Measurements from ENCODE around the gene CHCHD5. TPM values are rescaled to one million over a fixed set of nuclear protein-coding genes. Genes with fewer than 3 reads are reported as not detected.

Gene CHCHD5
- total and polyA plus RNA-seq, 2 donors from 2014 or later = 39.6 to 104 TPM

GRCh38 chr2:112542123-112542983 is 42.1 kb upstream of the CHCHD5 start, which contains the start of gene POLR1B:
Gene POLR1B (plus strand): TSS chr2:112542465. CDS start chr2:112542495, 30 bp downstream.
- DNase-seq (peak; percentile 91 to 96 (median 94)), FAIRE-seq (no peak)
- H3K9me3 ChIP-seq (ENCODE audit: control insufficient read depth in 2 of 3, insufficient read depth in 1 of 3, low read length in 3 of 3) = no peaks in the 10 kb centered on the region
- peak within 1 kb of the TSS; percentile 53 to 85 (median 75) for H3K9ac ChIP-seq (ENCODE audit: low read length in 3 of 3)
- TF ChIP-seq CTCF (IDR thresholded peaks at IDR 0.05; ENCODE audit: borderline replicate concordance, extremely low read depth, insufficient read depth) = no peak
- H3K36me3 ChIP-seq (ENCODE audit: control insufficient read depth in 2 of 3, insufficient read depth in 3 of 3, low read length in 3 of 3) = peaks cover 0 to 2% (median under 1%) of the 10 kb centered on the region in 3 donors
- peaks cover 0 to 5% (median 2%) of the 10 kb centered on the region in 3 donors for H3K4me1 ChIP-seq (ENCODE audit: control insufficient read depth in 2 of 3, insufficient read depth in 2 of 3, low read depth in 1 of 3, low read length in 3 of 3)
- no peaks in the 10 kb centered on the region for H3K27me3 ChIP-seq (ENCODE audit: control insufficient read depth, insufficient read depth, low read length)
- intact Hi-C loops (cut with DNase I) = no loop called here
- peak within 1 kb of the TSS; percentile 90 to 95 for H3K27ac ChIP-seq (ENCODE audit: low read depth in 2 of 2, low read length in 2 of 2)
- peak within 1 kb of the TSS; percentile 74 to 95 (median 90) for H3K4me3 ChIP-seq (ENCODE audit: low read length in 3 of 3)

DNA sequence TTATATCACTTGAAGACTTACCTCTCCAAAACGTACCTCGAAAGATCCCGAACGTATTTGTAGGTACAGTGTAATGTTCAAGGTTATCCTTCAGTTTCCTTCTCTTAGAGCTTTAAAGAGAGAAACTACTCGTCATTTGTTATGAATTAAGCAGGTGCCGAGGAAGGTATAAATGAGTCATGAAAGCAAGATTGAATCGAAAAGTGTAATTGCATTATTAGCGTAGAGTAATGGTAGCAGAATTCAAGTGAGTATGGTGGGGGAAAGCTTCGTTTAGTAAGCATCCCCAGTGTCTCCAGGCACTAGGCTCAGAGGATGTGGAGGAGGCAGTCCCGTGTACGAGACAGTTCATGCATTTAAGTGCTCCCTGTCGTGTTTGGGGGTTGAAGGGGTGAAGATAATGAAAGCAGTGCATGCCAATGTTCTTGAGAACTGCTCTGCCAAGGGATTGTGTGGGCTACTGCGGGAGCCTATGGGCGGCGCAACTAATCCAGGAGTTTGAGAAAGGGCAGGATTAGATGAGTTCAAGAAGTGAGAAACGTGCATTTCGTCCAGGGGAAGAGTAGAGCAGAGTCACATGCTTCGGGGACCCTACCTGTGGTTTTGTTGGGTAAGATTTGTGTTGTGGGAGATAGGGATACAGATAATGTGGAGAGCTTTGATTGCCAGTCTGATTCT is 41.3 kb upstream of the CHCHD5 start:
- H3K27ac ChIP-seq (ENCODE audit: low read depth in 2 of 2, low read length in 2 of 2) = peak overlapping the region in 1 of 2 donors; percentile 95
- no peak for FAIRE-seq
- intact Hi-C loops (cut with DNase I) = no loop called here

GRCh38 chr2:112547333-112547732 is 37.1 kb upstream of the CHCHD5 start:
- Histone ChIP-seq H3K9me3 (ENCODE audit: control insufficient read depth in 2 of 3, insufficient read depth in 1 of 3, low read length in 3 of 3) (no peaks in the 10 kb centered on the region), H3K4me3 (ENCODE audit: low read length in 3 of 3) (no peak overlapping the region), H3K27me3 (ENCODE audit: control insufficient read depth, insufficient read depth, low read length) (no peaks in the 10 kb centered on the region), H3K9ac (ENCODE audit: low read length in 3 of 3) (no peak overlapping the region), H3K36me3 (ENCODE audit: control insufficient read depth in 2 of 3, insufficient read depth in 3 of 3, low read length in 3 of 3) (peaks cover 12 to 35% (median 20%) of the 10 kb centered on the region in 3 donors), H3K4me1 (ENCODE audit: control insufficient read depth in 2 of 3, insufficient read depth in 2 of 3, low read depth in 1 of 3, low read length in 3 of 3) (peaks cover 0 to 5% (median 2%) of the 10 kb centered on the region in 3 donors), H3K27ac (ENCODE audit: low read depth in 2 of 2, low read length in 2 of 2) (no peak overlapping the region)
- peak in 2 of 5 donors; percentile 39 to 55 for DNase-seq
- TF ChIP-seq CTCF (IDR thresholded peaks at IDR 0.05; ENCODE audit: borderline replicate concordance, extremely low read depth, insufficient read depth) = no peak
- FAIRE-seq = peak; percentile 23
- intact Hi-C loops (cut with DNase I) = no loop called here

More for the DNA sequence above, 41.3 kb upstream of the CHCHD5 start:
- Histone ChIP-seq H3K9me3 (ENCODE audit: control insufficient read depth in 2 of 3, insufficient read depth in 1 of 3, low read length in 3 of 3) (no peaks in the 10 kb centered on the region), H3K36me3 (ENCODE audit: control insufficient read depth in 2 of 3, insufficient read depth in 3 of 3, low read length in 3 of 3) (peaks cover under 1 to 9% (median 4%) of the 10 kb centered on the region in 3 donors), H3K4me3 (ENCODE audit: low read length in 3 of 3) (peak overlapping the region; percentile 74 to 95 (median 90)), H3K9ac (ENCODE audit: low read length in 3 of 3) (peak overlapping the region; percentile 18 to 85 (median 75)), H3K27me3 (ENCODE audit: control insufficient read depth, insufficient read depth, low read length) (no peaks in the 10 kb centered on the region), H3K4me1 (ENCODE audit: control insufficient read depth in 2 of 3, insufficient read depth in 2 of 3, low read depth in 1 of 3, low read length in 3 of 3) (peaks cover 0 to 5% (median 2%) of the 10 kb centered on the region in 3 donors)
- no peak for TF ChIP-seq CTCF (IDR thresholded peaks at IDR 0.05; ENCODE audit: borderline replicate concordance, extremely low read depth, insufficient read depth)
- DNase-seq = peak in 2 of 5 donors; percentile 5 to 6

Measured in kidney (tissue), 14 donors.